GM10248 (cell line): ENCODE measurements around the gene RIC3.

Experiments used
- CTCF ChIA-PET: fragments of 300-600 bp; sonication (Branson Sonifier 250); formaldehyde crosslinking; extraction: SDS; loops from one replicate; lab custom pipeline; 2021; ENCODE audit warnings: antibody characterized with exemption; lab: Yijun Ruan, JAX
- POLR2A ChIA-PET: fragments of 350-650 bp; sonication (Branson Sonifier 250); formaldehyde crosslinking; extraction: SDS; loops from one replicate; lab custom pipeline; 2020; ENCODE audit warnings: antibody characterized with exemption; lab: Yijun Ruan, JAX
- DNase-seq: peaks from one replicate; pipeline ENCODE4 v3.0.0; 2012; ENCODE audit errors: extremely low spot score
- CTCF ChIP-seq: IDR thresholded peaks from 2 replicates; pipeline ENCODE4 v1.5.1; 2012; ENCODE audit warnings: mild to moderate bottlenecking, low read depth; ENCODE audit errors: extremely low read depth, missing control alignments, control extremely low read depth

Gene RIC3

GRCh38 chr11:8060146-8060719, 108.6 kb downstream of the RIC3 start:
- POLR2A ChIA-PET = no interaction called here
- TF ChIP-seq CTCF = no peak
- CTCF ChIA-PET = interaction anchor here (1.1 to 1.6 kb wide), 4 partner anchors 17 to 39 kb away, joined by 3 to 5 read pairs (median 4); no protein-coding TSS in a partner anchor
- no peak for DNase-seq

DNA sequence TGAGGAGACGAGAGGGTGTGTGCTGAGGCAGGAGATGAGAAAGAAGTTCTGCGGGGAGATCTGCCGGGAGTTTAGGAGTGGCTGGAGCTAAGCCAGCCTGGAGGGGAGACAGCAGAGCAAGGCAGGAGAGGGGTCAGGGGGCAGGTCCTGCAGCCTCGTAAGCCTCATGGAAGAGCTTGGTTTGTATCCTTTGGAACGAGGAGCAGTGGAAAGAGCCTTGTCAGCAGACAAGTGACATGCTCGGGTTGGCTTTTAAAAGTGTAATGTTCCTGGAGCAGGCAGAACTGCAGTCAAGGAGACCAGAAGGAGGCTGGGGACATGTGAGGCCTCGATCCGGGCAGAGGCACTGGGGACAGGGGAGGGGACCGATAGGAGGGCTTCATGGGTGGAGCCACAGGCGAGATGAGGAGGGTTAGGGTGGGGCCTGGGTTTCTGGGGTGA, 109.2 kb downstream of the RIC3 start:
- CTCF ChIA-PET = interaction anchor here (1.1 to 1.6 kb wide), 5 partner anchors 9 to 31 kb away, joined by 3 to 7 read pairs (median 4); no protein-coding TSS in a partner anchor
- DNase-seq = no peak
- no peak for TF ChIP-seq CTCF
- POLR2A ChIA-PET = no interaction called here

DNA sequence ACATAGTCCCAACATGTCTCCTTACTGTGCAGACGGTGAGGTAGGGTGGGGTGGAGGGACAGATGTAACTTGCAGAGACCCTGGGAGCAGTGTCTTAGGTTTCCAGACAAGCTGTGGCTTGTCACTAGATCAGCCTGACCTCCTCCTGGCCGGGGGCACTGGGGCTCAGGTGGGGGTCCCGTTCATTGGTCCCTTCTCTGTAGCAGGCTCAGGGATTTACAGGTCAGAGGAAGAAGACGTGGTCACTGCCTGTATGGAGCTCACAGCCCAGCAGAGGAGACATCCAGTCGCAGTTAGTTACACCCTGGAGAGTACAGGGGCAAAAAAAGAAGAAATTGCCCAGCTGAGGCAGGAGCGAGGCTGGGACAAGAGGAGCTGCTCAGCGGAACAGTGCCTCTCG, 109.8 kb downstream of the RIC3 start:
- ChIA-PET CTCF (interaction anchor here (0.9 to 1.6 kb wide), 5 partner anchors 9 to 40 kb away, joined by 3 to 7 read pairs (median 4); no protein-coding TSS in a partner anchor), POLR2A (no interaction called here)
- no peak for DNase-seq
- no peak for TF ChIP-seq CTCF

GRCh38 chr11:8058216-8058615, 110.6 kb downstream of the RIC3 start:
- ChIA-PET CTCF (interaction anchor here (1.0 to 1.2 kb wide), 2 partner anchors 9 to 10 kb away, joined by 3 to 4 read pairs; no protein-coding TSS in a partner anchor), POLR2A (no interaction called here)
- DNase-seq = no peak
- TF ChIP-seq CTCF = no peak

GRCh38 chr11:8056810-8057463, 111.9 kb downstream of the RIC3 start:
- POLR2A ChIA-PET = no interaction called here
- no peak for DNase-seq
- CTCF ChIA-PET = interaction anchor here (1.2 to 3.2 kb wide), 3 partner anchors 23 to 50 kb away, joined by 5 to 19 read pairs (median 14); no protein-coding TSS in a partner anchor
- no peak for TF ChIP-seq CTCF
